OCI-LY3 (cell line): ENCODE data around the gene ANXA1.
"Not testable (repeated sequence)": the region's sequence is repeated elsewhere in the genome, so short reads cannot be mapped to it uniquely, and the experiment has no call there.

Source experiments
- EZH2phosphoT487 ChIP-seq: fragments of 200-600 bp; shearing (Covaris generic); IDR thresholded peaks from 2 replicates; pipeline ENCODE4 v1.6.1; 2018; ENCODE audit warnings: antibody characterized with exemption, mixed run types, low read depth
- TF ChIP-seq, protein P1 (sequence below): fragments of 200-600, 300-600 bp; sonication (generic); IDR thresholded peaks from 2 replicates; pipeline ENCODE4 v1.5.1; 2014; ENCODE audit warnings: antibody characterized with exemption, low read length, low read depth

DNA sequence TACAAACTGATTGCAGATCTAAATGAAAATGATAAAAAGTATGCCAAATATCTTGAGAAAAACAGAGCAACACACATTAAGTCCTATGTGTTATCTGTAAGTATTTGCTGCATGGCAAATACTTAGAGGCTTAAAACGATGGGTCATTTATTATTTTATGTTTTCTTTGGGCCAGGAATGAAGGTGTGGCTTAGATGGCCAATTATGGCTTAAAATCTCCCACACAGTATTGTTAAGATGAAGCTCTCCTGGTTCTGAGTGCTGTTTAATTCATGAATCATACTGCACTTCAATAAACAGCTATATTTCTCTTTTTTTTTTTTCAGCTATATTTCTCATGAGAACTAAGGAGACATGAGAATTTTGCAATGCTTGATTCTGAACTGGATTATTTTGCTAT, 39.4 kb downstream of the ANXA1 start:
- TF ChIP-seq, protein P1, sequence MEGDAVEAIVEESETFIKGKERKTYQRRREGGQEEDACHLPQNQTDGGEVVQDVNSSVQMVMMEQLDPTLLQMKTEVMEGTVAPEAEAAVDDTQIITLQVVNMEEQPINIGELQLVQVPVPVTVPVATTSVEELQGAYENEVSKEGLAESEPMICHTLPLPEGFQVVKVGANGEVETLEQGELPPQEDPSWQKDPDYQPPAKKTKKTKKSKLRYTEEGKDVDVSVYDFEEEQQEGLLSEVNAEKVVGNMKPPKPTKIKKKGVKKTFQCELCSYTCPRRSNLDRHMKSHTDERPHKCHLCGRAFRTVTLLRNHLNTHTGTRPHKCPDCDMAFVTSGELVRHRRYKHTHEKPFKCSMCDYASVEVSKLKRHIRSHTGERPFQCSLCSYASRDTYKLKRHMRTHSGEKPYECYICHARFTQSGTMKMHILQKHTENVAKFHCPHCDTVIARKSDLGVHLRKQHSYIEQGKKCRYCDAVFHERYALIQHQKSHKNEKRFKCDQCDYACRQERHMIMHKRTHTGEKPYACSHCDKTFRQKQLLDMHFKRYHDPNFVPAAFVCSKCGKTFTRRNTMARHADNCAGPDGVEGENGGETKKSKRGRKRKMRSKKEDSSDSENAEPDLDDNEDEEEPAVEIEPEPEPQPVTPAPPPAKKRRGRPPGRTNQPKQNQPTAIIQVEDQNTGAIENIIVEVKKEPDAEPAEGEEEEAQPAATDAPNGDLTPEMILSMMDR: not testable (repeated sequence)
- TF ChIP-seq EZH2phosphoT487: not testable (repeated sequence)
